HG03135 (cell line): ENCODE measurements around the gene VAMP1.

Experiments used
- ATAC-seq: cut with Tn5 transposase; IDR thresholded peaks from one replicate; pipeline ENCODE4 v1.9.1; 2021; ENCODE audit warnings: mild to moderate bottlenecking, moderate library complexity; ENCODE audit not compliant: unreplicated experiment

Gene VAMP1

DNA sequence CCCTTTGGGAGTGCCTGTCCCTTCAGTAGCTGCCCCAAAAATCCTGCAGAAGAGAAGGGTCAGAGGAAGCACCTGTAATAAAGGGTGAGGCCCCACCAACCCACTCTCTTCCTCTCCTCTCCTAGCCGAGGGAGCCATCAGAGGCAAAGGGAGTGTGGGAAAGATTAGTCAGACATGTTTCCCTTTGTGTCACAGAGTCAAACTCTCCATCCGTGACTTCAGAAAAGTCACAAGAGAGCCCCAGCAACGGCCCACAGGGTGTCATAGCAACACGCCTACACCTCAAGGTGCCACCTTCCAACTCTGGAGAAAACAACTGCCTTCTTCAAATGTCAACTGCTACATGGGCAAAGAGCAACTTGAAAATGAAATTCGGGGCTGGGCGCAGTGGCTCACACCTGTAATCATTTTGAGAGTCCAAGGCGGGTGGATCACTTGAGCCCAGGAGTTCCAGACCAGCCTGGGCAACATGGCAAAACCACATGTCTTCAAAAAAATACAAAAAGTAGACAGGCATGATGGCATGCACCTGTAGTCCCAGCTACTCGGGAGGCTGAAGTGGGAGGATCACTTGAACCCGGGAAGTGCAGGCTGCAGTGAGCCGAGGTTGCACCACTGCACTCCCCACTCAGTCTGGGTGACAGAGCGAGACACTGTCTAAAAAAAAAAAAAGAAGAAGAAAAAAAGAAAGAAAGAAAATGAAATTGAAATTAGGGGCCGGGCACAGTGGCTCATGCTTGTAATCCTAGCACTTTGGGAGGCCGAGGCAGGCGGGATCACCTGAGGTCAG is 43.4 kb downstream of the VAMP1 start:
- ATAC-seq = peak; percentile 69

DNA sequence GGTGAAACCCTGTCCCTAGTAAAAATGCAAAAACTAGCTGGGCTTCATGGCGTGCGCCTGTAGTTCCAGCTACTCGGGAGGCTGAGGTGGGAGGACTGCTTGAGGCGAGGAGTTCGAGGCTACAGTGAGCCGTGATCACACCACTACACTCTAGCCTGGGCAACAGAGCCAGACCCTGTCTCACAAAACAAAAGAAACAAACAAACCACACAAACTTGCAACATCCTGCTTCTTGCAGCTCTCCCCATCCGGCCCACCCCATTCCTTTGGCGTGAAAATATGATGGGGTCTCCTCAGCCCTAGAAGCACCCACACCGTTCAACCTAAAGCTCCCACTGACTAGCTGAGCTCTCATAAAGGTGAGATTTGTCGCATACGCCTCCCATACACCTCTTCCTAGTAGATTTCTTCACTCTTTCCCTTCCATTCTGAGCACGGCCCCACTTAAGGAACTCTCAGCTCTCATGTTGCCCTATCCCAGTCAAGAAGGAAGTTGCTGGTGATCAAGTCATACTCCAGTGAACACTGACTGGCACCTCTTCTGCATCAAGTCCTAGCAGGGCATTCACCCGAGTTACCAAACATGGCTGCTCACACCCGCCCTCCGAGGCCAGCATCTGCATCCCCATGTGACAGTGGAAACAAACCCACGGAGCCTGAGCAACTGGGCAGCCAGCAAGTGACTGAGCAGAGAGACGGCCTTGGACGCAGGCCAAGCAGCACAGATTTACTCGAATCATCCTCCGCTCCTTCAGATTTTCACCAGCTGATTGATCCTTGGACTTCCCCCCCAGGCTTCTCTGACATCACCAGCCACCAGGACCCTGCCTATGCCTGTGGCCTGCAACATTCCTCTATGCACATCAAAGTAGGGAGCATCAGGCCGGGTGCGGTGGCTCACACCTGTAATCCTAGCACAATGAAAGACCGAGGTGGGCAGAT is 44.6 kb downstream of the VAMP1 start:
- no peak for ATAC-seq

DNA sequence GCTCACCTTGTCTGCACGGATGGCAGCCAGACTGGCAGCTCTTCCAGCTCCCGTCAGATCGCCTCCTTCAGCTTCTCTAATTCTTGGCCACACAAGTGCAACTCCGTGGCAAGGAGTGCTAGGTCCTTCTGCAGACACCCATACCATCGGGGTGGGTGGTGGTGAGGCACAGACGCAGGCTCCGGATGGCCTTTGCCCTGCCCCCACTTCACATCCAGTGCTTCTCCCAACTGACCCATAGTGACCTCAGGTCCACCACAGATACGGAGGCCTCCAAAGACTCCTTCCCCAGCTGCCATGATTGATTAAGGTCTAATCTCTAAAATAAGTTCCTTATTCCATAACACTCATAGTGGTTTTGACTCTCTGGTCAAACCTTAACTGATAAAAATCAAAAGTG is 45.6 kb downstream of the VAMP1 start:
- no peak for ATAC-seq

DNA sequence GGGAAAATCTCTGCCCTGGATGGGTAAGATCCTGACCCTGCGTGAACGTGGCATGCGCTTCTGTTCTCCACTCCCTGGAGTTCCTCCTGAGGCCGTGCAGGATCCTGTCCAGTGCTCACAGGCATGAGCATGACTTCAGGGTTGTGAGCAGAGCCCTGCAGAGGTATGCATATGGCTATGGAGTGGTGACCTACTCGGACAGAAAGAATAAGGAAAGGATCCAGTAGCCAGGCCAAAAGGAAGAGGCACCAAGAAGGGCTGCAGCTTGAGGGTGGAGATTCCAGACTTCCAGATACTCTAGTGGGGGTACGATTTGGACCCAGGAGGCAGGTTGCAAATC is 46.5 kb downstream of the VAMP1 start:
- no peak for ATAC-seq

DNA sequence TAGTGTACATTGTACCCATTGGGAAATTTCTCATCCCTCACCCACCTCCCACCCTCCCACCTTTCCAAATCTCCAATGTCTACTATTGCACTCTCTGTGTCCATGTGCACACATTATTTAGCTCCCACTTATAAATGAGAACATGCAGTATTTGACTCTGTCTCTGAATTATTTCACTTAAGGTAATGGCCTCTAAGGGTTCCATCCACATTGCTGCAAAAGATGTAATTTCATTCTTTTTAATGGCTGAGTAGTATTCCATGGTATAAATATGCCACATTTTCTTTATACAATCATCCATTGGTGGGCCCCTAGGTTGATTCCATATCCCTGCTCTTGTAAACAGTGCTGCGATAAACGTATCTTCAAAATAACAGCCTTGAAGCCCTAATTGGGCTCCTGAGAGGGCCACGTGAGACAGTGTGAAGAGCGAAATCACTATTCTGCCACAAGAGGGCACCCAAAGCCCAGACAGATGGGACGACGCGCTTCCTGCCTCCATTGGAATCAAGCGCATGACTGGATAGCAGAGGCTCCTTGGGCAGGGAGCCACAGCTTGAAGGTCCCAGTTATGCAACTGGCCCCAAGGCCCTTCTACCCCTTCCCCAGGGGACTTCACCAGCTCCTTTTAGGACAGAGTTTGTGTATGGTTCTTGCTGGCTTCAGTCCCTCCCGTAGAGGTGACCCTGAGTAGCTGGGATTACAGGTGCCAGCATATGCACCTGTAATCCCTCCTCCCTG is 47.0 kb downstream of the VAMP1 start:
- ATAC-seq = peak; percentile 35

DNA sequence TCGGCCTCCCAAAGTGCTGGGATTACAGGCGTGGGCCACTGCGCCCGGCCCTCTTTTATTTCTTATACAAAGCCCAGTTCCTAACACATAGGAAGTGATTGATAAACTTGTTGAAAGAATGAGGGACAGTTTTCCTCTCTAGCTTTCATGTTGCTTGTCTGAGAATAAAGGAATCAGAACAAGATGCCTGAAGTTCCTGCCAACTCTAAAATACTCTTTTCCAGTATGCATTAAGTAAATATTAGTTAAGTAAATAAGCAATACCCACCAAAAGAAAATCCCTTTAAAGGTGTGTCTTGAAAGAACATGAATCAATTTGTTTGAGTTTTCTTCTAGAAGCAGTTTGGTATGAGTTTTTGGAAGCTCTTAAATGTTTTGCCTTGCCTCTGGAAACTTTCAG is 50.1 kb downstream of the VAMP1 start:
- ATAC-seq = no peak

DNA sequence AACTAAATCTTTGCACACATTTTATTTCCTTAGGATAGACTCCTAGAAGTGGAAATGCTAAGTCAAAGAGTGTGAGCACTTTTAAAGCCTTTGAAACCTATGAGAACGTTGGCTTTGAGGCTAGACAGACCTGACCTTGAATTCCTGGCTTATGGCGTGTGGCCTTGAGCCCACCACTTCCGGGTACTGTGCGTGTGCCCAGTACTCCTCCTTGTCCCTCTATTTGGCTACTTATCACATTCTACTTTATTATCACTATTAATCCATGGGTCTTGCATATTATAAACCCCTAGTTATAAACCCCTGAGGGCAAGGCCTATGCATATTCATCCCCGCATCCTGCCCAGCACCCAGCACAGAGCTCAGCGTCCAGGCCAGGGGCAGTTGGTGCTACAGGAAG is 51.7 kb downstream of the VAMP1 start:
- no peak for ATAC-seq

DNA sequence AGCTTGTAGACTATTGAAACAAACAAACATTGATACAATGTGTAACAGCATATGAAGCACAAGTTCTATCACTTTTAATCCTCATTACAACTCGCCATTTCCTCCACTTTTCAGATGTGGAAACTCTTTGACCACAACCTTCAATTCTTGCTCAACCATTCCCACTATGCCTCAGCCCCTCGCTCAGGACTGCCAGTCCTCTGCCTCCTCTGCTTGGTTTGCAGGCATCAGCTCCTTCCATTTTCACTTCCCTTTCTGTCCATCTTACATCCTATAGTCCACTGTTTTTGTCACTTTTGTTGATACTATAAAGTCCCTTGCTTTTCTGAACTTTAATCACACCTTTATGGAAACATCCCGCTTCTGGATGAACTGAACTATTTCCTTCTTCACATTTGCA is 53.9 kb downstream of the VAMP1 start:
- ATAC-seq = no peak
